Daoy (cell line): ENCODE results near the gene LRRC41. TPM values are rescaled to one million over a fixed set of nuclear protein-coding genes. Genes with fewer than 3 reads are reported as not detected.
A peak's percentile ranks its signal among the peaks of the same experiment; 100 is the strongest.
"Not testable (repeated sequence)": the region's sequence is repeated elsewhere in the genome, so short reads cannot be mapped to it uniquely, and the experiment has no call there.

Experiments used
- DNase-seq: peaks from one replicate; pipeline ENCODE4 v3.0.0-alpha.2; 2015; ENCODE audit warnings: low read depth
- total RNA-seq: library from RNA; depleted of rRNA; stranded (reverse); fragments of >200 nt; shearing (Covaris generic); gene quantifications from 2 replicates; pipeline ENCODE4 v1.2.3, GENCODE V29; 2014

LRRC41 gene
- total RNA-seq, 1 experiment from 2014 or later: 61.0 TPM

DNA sequence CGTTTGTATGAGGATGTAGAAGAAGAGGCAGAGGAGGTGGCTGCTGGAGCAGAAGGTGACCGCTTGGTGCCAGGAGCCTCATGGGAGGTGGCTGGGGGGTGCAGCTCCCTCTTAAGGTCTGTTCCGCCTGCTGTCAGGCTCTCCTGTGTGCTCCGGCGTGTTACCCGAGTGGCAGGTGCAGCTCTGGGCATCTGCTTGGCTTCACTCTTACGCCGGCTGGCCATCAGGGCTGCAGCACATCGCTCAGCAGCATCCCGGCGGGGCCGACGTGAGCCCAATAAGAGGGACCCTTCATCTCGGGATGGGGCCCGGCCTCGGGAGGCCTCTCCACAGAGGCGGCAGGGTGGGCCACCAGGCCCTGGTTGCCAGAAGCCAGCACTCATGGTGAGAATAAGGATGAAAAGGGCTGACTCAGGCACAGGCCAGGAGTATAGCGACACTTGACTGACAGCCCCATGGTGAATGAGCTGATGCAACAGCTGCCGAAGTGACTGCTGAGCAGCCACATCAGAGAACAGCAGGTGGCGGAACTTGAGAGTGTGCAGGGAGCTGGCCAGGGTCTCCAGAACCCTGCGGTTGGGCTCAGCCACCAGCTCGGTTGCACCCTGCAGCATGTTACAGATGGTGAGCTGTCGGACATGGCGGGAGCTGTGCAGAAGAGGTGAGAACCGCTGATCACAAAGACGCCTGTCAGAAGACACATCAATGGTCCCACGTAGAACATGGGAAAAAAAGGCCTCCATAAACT is 17.5 kb downstream of the LRRC41 start:
- no peak for DNase-seq

DNA sequence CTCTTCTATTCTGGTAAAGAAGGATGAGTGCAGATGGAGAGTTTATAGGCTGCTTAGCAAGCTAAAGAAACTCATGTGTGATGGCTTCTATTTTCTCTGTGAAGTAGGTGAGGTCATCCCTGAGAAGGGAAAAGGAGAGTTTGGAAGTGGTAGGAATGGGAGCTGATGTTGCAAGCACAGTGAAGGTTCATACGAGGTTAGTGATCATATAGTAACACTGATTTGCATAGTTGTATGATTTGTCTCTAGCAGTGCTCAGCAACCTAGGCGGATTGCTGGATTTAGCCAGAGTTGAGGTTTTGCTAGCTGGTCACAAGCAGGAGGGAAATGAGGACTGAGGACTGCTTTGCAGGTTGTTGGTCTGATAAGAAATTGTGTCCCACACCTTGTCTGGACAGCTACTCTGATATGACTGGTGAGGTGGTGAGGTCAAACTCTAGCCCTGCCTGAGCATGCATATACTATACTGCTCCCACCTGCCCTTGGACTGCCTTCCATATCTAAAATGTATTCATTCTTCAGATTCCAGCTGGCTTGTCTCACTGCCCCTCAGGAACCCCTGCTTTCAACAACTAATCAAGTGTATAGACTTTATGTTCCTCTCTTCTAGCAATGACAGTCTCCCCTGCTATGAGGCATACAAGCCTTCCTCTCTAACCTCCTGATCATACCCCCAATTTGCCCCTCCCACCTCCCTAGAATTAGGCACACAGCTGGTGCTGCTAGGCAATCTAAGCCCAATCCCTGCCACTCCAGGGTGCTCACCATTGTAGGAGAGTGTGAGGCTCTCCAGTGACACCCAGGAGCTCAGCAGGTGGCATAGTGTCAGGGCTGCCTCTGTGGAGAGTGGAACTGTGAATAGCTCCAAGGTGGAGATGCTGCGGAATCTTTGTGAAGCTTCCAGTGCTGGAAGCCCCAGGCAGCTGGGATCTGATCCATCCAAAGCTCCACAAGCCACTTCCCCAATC is 18.5 kb downstream of the LRRC41 start:
- no peak for DNase-seq

DNA sequence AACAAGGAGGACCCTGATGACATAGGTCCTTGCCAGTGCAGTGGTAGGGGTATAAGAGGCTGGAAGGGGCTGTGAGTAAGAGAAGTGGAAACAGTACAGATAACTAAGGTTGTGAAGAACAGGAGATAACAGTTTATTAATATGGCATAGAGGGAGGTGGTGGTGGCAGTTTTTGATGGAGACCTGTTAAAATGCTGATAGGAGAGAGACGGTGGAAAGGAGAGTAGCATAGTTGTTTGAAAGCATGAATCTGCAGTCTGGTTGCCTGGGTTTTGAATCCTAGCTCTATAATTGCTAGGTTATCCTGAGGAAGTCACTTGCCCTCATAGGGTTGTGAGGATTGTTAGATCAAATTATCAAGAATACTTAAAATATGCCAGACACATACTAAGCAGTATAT is 19.4 kb downstream of the LRRC41 start:
- no peak for DNase-seq

DNA sequence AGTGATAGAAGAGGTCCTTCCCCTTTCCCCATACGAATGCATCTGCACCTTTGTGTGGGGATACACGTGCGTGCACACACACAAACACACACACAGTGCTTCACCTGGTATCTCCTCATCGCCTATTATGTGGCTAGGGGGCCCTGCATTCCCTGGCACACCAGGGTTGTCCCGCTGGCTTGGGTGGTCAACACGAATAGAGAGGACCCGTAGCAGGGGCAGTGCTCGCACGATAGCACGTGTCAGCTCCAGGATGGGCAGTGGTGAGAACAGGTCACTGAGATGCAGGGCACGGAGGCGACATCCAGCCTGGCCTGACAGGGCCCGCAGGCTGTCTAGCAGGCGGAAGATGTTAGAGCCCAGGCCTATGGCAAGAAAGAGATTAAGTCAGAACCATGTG is 22.4 kb downstream of the LRRC41 start:
- no peak for DNase-seq

DNA sequence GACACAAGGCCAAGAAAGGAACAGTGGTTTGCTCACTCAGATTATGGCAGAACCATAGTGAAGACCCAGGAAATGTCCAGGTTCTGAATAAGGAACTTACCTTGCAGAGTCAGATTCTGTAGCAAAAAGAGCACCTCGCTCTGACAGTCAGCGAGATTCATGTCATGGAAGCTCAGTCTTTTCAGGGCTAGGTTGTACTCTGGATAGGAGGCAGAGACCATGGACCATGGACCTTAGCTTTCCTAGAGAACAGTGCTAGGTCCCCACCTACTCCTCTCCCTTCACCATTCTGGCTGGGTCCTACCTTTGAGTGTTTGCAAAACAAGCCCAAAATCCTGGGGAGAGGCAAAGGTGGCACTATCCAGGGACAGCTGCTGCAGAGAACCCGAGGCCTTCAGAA is 23.3 kb downstream of the LRRC41 start:
- no peak for DNase-seq

DNA sequence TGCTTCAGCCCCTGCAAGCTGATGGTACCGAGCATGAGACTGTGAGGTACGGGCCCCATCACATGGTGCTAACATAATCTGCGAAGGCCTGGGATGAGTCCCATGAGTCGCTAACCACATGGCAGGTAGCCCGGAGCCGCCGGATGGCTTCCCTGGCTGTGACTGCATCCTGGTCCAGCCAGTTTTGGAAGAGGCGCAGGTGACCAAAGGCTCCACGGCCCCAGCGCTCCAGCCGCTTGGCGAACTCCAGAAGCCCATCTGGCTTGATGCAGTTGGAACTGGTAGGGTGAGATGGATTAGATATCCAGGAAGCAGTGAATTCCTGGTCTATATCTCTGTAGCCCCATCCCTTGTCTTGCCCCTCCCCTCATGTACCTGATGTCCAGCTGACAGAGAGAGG is 24.6 kb downstream of the LRRC41 start:
- DNase-seq: peak; percentile 26

DNA sequence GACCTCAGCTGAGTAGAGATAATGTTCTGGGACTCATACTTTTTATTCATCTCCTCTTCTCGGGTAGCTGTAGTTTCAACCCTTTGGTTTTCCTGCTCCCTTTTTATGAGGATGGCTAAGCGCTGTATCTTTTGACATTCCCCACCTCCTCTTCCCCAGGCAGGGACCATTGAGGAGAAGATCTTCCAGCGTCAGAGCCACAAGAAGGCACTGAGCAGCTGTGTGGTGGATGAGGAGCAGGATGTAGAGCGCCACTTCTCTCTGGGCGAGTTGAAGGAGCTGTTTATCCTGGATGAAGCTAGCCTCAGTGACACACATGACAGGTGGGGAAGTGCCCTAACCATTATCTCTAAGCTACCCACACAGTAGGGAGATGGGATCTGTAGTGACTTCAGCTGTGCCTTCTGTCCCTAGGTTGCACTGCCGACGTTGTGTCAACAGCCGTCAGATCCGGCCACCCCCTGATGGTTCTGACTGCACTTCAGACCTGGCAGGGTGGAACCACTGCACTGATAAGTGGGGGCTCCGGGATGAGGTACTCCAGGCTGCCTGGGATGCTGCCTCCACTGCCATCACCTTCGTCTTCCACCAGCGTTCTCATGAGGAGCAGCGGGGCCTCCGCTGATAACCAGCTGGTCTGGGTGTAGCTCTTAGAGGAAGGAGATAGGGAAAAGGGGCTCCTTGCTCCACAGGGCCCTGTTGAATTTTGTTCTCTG is 25.6 kb downstream of the LRRC41 start:
- no peak for DNase-seq

DNA sequence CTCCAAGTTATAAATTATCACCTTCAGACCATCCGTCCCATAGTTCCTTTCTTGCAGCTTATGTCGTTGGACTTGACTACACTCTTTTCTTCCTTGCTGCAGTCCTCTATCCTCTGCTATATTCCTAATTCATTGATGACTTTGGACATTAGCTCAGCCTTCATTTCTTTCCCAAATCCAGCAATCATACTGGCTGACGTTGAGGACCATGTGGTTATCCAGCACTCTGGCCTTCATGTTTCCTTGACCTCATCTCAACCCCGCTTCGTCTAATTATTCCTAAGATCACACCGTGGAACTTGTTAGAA is 28.4 kb downstream of the LRRC41 start:
- no peak for DNase-seq

DNA sequence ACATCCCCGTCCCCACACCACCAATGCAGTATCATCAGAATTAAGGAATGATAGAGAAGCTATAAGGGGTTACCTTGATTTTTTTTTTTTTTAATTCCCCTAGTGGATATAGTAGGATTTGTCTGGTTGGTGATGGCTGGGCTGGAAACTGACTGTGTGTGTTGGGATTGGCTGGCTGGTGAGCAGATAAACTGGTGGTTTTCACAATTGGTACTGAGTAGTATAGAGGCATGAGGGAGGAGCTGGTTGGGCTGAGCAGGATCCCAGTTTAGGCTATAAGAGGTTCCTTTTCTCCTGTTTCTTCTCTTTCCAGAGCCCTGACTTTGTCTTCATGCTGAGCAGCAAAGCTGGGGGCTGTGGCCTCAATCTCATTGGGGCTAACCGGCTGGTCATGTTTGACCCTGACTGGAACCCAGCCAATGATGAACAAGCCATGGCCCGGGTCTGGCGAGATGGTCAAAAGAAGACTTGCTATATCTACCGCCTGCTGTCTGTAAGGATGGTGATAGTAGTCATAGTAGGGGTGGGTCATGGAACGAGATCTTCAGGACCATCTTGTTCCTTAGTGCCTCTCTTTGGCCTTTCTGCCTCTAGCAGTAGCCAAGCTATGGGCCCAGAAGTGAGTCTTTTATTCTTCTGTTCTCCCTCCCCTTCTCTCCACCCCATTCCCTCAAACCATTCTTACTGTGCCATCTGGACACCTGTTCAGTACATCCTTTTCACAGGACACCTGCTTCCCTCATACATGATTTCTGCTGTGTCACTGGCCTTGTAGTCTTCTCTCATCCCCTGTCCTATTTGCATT is 29.0 kb downstream of the LRRC41 start:
- DNase-seq: no peak

DNA sequence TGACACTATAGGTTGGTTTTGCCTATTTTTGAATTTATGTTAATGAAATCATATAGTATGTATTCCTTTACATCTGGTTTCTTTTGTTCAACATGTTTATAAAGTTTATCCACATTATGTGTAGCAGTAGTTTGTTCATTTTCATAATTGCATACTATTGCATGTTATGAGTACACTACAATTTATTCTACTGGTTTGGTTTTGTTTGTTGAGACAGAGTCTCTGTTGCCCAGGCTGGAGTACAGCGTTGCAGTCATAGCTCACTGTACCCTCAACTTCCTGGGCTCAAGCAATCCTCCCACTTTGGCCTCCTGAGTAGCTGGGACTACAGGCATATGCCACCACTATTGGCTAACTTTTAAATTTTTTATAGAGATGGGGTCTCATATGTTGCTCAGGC is 34.8 kb downstream of the LRRC41 start:
- no peak for DNase-seq

DNA sequence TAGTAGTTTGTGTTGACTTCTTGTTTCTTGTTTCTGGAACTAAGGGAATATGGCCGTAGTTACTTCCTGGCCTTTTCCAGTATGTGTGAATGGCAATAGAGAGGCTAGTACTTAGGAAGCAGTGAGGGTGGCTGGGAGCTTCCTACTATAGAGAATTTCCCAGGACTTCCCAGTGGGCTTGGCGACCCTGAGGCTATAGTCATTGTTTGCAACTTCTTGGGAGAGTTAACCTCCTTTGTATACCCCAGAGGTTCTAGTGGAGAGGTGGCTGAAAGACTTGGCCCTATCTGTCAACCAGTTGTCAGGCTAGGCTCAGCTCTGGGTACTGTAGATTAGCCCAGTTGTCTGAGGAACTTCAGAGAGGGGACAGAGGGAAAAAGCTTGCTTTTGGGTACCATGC is 40.3 kb downstream of the LRRC41 start:
- DNase-seq: no peak

DNA sequence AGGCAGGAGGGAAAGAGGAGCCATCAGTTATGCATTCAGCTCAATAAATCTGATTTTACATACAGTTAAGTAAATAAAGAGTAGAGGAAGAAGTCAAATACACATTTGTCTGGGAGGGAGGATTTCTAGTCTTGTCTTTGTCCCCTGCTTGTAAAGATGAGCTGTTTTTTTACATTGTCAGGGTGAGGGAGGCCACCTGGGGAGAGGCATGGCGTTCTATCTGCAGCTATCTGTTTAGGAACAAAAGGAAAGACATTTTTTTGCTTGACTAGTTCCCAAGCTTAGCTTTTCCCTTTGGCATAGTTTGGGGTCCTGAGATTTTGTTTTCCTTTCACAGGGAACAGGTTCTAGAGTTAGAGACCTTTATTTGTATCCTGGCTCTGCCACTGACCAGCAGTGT is 40.9 kb downstream of the LRRC41 start:
- no peak for DNase-seq

DNA sequence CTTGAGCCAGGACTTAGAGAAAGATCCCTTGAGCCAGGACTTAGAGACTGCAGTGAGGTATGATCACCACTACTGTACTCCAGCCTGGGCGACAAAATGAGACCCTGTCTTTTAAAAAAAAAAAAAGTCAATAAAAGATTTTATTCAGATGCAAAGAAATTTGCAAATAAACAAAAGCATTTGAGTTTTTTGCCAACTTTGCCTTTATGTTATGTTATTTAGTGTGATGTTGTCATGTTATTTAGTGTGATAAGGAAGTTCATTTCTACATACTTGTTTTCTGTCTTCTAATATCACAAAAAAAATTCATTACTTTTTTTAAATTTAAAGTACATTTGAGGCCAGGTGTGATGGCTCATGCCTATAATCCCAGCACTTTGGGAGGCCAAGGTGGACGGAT is 46.9 kb downstream of the LRRC41 start:
- DNase-seq: no peak

DNA sequence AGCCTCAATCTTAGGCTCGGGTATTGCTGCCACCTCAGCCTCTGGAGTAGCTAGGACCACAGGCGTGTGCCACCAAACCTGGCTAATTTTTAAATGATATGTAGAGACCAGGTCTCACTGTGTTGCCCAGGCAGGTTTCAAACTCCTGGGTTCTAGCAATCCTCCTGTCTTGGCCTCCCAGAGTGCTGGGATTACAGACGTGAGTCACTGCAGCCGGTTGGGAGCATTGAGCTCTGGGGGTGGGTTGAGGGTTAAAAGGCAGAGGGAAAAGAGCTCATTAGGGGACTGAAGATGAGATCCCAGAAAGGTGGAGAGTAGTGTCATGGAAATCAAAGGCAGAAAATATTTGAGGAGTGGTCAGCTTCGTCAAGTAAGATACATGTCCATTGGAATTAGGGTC is 48.7 kb downstream of the LRRC41 start:
- no peak for DNase-seq

DNA sequence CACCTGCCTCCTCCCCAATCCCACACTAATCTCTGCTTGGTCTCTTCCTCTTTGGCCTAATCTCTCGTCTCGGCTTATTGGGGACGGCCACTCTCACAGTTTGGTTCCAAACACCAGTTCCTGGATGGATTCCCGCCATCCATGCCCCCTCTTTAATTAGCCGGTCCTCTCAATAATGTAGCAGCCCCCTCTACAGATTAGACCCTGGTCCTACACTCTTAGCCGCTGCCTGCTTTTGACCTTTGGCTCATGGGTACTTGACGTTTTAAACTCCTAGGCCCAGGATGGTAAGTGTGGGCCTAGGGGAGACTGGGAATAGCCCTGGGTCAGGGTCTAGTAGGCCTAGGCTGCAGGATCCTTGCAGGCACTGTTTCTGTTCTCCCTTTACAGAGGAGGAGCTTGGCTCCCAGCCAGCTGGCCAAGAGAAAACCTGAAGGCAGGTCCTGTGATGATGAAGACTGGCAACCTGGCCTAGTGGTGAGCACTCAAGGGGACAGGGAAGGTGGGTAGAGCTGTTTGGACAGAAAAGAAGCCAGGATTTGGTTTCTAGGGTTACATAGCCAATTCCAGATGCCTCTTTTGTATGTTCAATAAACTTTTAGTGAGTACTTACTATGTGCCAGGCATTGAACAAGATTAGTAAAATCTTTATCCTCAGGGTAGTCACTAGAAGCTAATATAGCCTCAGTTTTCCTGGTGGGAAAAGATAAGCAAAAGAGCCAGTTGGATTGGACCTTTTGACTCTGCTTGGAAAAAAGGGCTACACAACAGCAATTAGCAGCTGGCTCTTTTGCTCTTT is 55.1 kb downstream of the LRRC41 start:
- DNase-seq: peak; percentile 68

DNA sequence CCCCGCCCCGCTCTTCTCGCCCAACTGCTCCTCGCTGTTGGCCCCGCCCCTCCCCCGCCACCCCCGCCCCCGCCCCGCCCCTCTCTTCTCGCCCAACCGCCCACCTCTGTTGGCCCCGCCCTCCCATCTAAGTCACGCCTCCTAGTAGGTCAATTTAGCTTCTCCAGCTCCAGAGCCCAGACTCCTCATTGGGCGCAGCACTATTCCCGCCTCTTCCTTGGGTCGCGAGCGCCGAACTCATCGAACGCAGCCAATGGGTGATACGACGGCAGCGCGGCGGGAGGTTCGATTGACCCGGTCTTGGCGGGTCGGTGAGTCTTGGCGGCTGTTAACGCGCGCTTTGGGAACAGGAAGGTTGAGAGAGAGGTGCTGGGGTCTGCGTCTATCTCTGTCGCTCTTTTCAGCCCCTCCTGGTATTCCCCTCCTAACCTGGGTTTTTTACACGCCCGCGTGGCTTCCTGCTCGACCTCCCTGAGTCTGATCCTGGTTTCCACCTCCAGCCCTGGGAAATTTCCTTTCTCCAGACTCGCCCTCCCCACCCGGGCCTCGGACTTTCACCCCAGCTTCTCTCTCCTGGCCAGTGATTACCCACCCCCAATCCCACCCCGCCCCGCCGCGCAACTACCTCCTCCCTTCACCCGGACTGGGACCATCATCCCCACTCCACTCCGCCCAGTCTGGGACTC is 55.8 kb downstream of the LRRC41 start, which contains the start of gene RAD54L:
Gene RAD54L, plus strand, starts transcription at position 328 of the 686 bp plus-strand sequence. CDS start 643 bp downstream, outside the sequence.
- peak; percentile 100 for DNase-seq

DNA sequence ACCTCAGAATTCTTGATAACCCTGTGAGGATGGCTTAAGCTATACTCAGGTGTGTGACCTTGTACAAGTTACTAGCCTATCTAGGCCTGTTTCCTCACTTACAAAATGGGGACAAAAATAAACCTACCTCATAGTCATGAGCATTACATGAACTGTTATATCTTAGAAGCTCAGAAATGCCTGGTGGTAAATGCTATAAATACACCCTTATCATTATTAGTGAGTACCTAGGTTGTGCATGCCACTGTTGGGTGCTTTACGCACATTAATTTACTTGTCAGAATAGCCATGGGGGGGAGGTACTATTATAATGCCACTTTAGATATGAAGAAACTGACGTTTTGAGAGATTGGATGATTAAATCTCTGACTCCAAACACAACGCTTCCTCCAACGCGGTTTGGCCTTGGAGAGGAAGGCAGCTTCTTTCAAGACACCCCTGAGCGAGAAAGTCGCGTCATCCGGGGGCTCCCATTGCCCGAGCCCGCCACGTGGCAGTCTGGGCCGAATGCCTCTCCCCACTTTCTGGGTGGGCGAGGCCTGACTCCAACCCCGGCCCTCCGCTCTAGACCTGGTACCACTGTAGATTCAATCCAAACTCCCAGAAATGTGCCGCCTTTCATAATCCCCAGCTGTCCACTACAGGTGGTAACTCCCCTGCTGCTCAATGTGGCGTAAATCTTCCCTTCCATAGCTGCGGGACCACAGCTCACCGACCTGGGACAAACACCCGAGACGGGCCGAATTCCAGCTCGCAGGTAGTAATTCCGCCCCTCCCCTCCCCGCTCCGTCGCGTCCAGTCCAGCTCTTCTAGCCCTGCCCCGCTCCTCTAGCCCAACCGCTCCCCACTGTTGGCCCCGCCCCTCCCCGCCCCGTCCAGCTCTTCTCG is 56.6 kb downstream of the LRRC41 start:
- DNase-seq: peak; percentile 67

DNA sequence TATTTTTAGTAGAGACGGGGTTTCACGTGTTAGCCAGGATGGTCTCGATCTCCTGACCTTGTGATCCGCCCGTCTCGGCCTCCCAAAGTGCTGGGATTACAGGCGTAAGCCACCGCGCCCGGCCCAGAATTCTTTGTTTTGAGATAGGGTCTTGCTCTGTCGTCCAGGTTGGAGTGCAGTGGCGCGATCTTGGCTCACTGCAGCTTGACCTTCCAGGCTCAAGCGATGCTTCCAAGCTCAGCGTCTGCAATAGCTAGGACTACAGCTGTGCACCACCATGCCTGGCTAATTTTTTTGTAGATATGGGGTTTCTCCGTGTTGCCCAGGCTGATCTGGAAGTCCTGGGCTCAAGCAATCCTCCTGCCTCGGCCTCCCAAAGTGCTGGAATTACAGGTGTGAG is 57.3 kb downstream of the LRRC41 start:
- DNase-seq: not testable (repeated sequence)
